HepG2 (cell line): ENCODE data around the gene TTC39B. TPM values are rescaled to one million over a fixed set of nuclear protein-coding genes. Genes with fewer than 3 reads are reported as not detected.

Experiments used
- CEBPG ChIP-seq: IDR thresholded peaks from 2 replicates; pipeline ENCODE4 v1.6.1; 2016
- HOXA5 ChIP-seq: sonication (generic); formaldehyde crosslinking; IDR thresholded peaks from 2 replicates; pipeline ENCODE4 v1.4.0; 2020; ENCODE audit warnings: missing genetic modification reagents
- IRF2 ChIP-seq: IDR thresholded peaks from 2 replicates; pipeline ENCODE4 v1.6.1; 2018; ENCODE audit warnings: missing genetic modification reagents, missing compliant biosample characterization
- ISX ChIP-seq: sonication (generic); formaldehyde crosslinking; conservative IDR thresholded peaks from 2 replicates; pipeline ENCODE4 v1.5.0; 2020; ENCODE audit warnings: missing genetic modification reagents
- MZF1 ChIP-seq: sonication (generic); formaldehyde crosslinking; IDR thresholded peaks from 2 replicates; pipeline ENCODE4 v1.8.1; 2023; ENCODE audit warnings: mild to moderate bottlenecking, missing genetic modification reagents, borderline replicate concordance
- NFKB2 ChIP-seq: sonication (generic); formaldehyde crosslinking; IDR thresholded peaks from 2 replicates; pipeline ENCODE4 v1.4.0; 2020; ENCODE audit warnings: missing genetic modification reagents, borderline replicate concordance
- NRL ChIP-seq: sonication (generic); formaldehyde crosslinking; IDR thresholded peaks from 2 replicates; pipeline ENCODE4 v1.5.0; 2020; ENCODE audit warnings: missing genetic modification reagents, mild to moderate bottlenecking, moderate library complexity, borderline replicate concordance
- PHF5A ChIP-seq: IDR thresholded peaks from one replicate; pipeline ENCODE4 v1.6.1; 2018; ENCODE audit warnings: low read depth, missing genetic modification reagents; ENCODE audit not compliant: unreplicated experiment
- POLR2G ChIP-seq: fragments of 200-400 bp; formaldehyde crosslinking; IDR thresholded peaks from 2 replicates; pipeline ENCODE4 v1.6.1; 2018; ENCODE audit warnings: mild to moderate bottlenecking, low read depth, low read length, moderate library complexity
- PRPF4 ChIP-seq: fragments of 200-400 bp; formaldehyde crosslinking; IDR thresholded peaks from 2 replicates; pipeline ENCODE4 v1.6.1; 2016; ENCODE audit warnings: low read length, low read depth; ENCODE audit not compliant: poor library complexity, severe bottlenecking
- RBM39 ChIP-seq: fragments of 200-400 bp; formaldehyde crosslinking; IDR thresholded peaks from one replicate; pipeline ENCODE4 v1.6.1; 2018; ENCODE audit warnings: antibody characterized with exemption, mild to moderate bottlenecking, low read depth, low read length; ENCODE audit not compliant: poor library complexity, severe bottlenecking
- REPIN1 ChIP-seq: sonication (generic); formaldehyde crosslinking; IDR thresholded peaks from 2 replicates; pipeline ENCODE4 v1.8.0; 2022; ENCODE audit warnings: missing genetic modification reagents, low read depth, mild to moderate bottlenecking, borderline replicate concordance
- SYNCRIP ChIP-seq: fragments of 200-400 bp; formaldehyde crosslinking; IDR thresholded peaks from 2 replicates; pipeline ENCODE4 v1.6.1; 2018; ENCODE audit warnings: mild to moderate bottlenecking, low read depth, low read length; ENCODE audit not compliant: insufficient read depth
- ZNF17 ChIP-seq: sonication (generic); formaldehyde crosslinking; IDR thresholded peaks from 2 replicates; pipeline ENCODE4 v1.5.0; 2020; ENCODE audit warnings: mild to moderate bottlenecking, missing genetic modification reagents
- ZNF207 ChIP-seq: fragments of 450-650 bp; IDR thresholded peaks from 2 replicates; pipeline ENCODE4 v1.6.1; 2016; ENCODE audit warnings: antibody characterized with exemption, borderline replicate concordance
- ZNF337 ChIP-seq: sonication (generic); formaldehyde crosslinking; IDR thresholded peaks from 2 replicates; pipeline ENCODE4 v1.5.1; 2020; ENCODE audit warnings: missing genetic modification reagents, low read depth, mild to moderate bottlenecking, borderline replicate concordance
- ZNF598 ChIP-seq: sonication (generic); formaldehyde crosslinking; IDR thresholded peaks from 2 replicates; pipeline ENCODE4 v1.5.1; 2020; ENCODE audit warnings: mild to moderate bottlenecking, missing genetic modification reagents, borderline replicate concordance
- ZNF607 ChIP-seq: sonication (generic); formaldehyde crosslinking; IDR thresholded peaks from 2 replicates; pipeline ENCODE4 v1.5.1; 2020; ENCODE audit warnings: missing genetic modification reagents, mild to moderate bottlenecking, borderline replicate concordance
- polyA plus RNA-seq, 8 experiments: library from polyadenylated mRNA; depleted of rRNA in 3 of 8; stranded (reverse) in 7 of 8; unstranded in 1 of 8; fragments of >200 nt; fragmentation: Illumina TruSeq in 4 of 8; extraction: Trizol in 4 of 8; gene quantifications; 2 replicates each; pipeline versions ENCODE4 v1.2.1 to v1.2.3, GENCODE V29; 2011 to 2016; ENCODE audit warnings: low read depth in 4 of 8, missing spikeins in 1 of 8, mixed read lengths in 1 of 8; ENCODE audit not compliant: insufficient read depth in 1 of 8
- total RNA-seq, 5 experiments: library from RNA; depleted of rRNA; stranded (reverse); fragments of >200 nt; fragmentation: Illumina TruSeq; extraction: Trizol; gene quantifications; 2 replicates each; pipeline ENCODE4 v1.2.3, GENCODE V29; 2016; ENCODE audit warnings: low read depth in 1 of 5
- TF ChIP-seq, protein P1 (sequence below): sonication (generic); formaldehyde crosslinking; conservative IDR thresholded peaks from 2 replicates; pipeline ENCODE4 v1.4.0; 2020; ENCODE audit warnings: mild to moderate bottlenecking, missing genetic modification reagents, moderate library complexity
- TF ChIP-seq, protein P2 (sequence below): IDR thresholded peaks from 2 replicates; pipeline ENCODE4 v1.6.1; 2016; ENCODE audit warnings: missing genetic modification reagents, missing compliant biosample characterization
- TF ChIP-seq, protein P3 (sequence below): sonication (generic); formaldehyde crosslinking; IDR thresholded peaks from 2 replicates; pipeline ENCODE4 v1.8.0; 2022; ENCODE audit warnings: mild to moderate bottlenecking, missing genetic modification reagents, moderate library complexity
- TF ChIP-seq, protein P4 (sequence below): sonication (generic); formaldehyde crosslinking; IDR thresholded peaks from 2 replicates; pipeline ENCODE4 v1.4.0; 2020; ENCODE audit warnings: mild to moderate bottlenecking, missing genetic modification reagents
- TF ChIP-seq, protein P5 (sequence below): sonication (generic); formaldehyde crosslinking; IDR thresholded peaks from 2 replicates; pipeline ENCODE4 v1.8.0; 2022; ENCODE audit warnings: missing genetic modification reagents, mild to moderate bottlenecking, borderline replicate concordance

Gene TTC39B
- total and polyA plus RNA-seq, 2 of the 13 experiments (the other 11 are each of a cell fraction or from before 2014, with no cell fraction given) = 14.3 to 19.4 TPM

DNA sequence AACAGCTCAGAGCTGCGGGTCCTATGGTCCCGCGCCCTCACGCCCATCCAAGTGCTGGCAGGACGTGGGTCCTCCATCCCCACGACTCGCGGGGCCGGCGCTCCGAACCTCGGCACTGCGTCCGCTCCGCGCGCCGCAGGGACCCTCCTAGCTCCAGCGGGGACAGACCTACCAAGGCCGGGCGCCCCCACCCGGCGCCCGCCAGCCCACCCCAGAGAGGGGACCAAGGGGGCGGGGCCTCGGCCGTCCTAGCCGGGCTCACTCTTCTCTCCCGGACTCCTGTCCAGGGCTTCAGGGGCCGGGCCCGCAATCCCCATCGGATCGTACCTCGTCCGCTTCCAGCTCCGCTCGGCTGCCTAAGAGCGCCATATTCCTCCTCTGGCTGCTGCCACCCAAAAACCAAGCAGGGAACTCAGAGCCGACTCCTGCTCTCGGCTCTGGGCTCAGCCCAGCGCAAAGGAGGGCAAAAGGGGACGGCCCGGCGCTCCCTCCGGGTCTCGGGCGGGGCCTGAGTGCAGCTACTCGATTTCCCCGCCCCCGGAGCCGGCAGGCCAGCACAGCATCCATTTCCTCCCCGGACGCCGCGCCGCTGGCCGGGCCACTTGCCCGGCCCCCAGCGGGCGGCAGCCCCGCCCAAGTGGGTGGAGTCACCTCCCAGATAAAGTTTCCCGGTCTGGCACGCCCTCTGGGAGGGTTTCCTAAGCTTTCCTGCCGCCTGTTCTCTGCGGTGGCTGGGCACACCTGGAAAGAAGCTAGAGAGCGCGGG is at the start of gene TTC39B (continued):
- TF ChIP-seq ZNF337 (CRISPR knock-in tag) = 0 out of 2 replicates have a peak, but pooled peaks have one; percentile 68
- no peak for TF ChIP-seq ZNF607 (CRISPR knock-in tag)
- no peak for TF ChIP-seq RBM39
- TF ChIP-seq HOXA5 (CRISPR knock-in tag) = peak; percentile 67
- peak; percentile 16; the same call in 1 of the 2 replicates for TF ChIP-seq REPIN1 (CRISPR knock-in tag)
- TF ChIP-seq, protein P1, sequence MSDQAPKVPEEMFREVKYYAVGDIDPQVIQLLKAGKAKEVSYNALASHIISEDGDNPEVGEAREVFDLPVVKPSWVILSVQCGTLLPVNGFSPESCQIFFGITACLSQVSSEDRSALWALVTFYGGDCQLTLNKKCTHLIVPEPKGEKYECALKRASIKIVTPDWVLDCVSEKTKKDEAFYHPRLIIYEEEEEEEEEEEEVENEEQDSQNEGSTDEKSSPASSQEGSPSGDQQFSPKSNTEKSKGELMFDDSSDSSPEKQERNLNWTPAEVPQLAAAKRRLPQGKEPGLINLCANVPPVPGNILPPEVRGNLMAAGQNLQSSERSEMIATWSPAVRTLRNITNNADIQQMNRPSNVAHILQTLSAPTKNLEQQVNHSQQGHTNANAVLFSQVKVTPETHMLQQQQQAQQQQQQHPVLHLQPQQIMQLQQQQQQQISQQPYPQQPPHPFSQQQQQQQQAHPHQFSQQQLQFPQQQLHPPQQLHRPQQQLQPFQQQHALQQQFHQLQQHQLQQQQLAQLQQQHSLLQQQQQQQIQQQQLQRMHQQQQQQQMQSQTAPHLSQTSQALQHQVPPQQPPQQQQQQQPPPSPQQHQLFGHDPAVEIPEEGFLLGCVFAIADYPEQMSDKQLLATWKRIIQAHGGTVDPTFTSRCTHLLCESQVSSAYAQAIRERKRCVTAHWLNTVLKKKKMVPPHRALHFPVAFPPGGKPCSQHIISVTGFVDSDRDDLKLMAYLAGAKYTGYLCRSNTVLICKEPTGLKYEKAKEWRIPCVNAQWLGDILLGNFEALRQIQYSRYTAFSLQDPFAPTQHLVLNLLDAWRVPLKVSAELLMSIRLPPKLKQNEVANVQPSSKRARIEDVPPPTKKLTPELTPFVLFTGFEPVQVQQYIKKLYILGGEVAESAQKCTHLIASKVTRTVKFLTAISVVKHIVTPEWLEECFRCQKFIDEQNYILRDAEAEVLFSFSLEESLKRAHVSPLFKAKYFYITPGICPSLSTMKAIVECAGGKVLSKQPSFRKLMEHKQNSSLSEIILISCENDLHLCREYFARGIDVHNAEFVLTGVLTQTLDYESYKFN = no peak
- TF ChIP-seq ZNF207 = no peak
- TF ChIP-seq POLR2G = peak; percentile 96
- TF ChIP-seq NRL = 0 out of 2 replicates have a peak, but pooled peaks have one; percentile 22
- TF ChIP-seq CEBPG (CRISPR knock-in tag) = 0 out of 2 replicates have a peak, but pooled peaks have one; percentile 11
- TF ChIP-seq, protein P2, sequence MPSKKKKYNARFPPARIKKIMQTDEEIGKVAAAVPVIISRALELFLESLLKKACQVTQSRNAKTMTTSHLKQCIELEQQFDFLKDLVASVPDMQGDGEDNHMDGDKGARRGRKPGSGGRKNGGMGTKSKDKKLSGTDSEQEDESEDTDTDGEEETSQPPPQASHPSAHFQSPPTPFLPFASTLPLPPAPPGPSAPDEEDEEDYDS (CRISPR knock-in tag) = peak; percentile 97
- peak; percentile 20 for TF ChIP-seq PHF5A (CRISPR knock-in tag)
- peak; percentile 38; the same call in 1 of the 2 replicates for TF ChIP-seq ISX (CRISPR knock-in tag)
- peak; percentile 23; the same call in 1 of the 2 replicates for TF ChIP-seq NFKB2 (CRISPR knock-in tag)
- peak; percentile 21; the same call in 1 of the 2 replicates for TF ChIP-seq IRF2 (CRISPR knock-in tag)
- TF ChIP-seq, protein P3, sequence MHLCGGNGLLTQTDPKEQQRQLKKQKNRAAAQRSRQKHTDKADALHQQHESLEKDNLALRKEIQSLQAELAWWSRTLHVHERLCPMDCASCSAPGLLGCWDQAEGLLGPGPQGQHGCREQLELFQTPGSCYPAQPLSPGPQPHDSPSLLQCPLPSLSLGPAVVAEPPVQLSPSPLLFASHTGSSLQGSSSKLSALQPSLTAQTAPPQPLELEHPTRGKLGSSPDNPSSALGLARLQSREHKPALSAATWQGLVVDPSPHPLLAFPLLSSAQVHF (CRISPR knock-in tag) = no peak
- 0 out of 2 replicates have a peak, but pooled peaks have one; percentile 13 for TF ChIP-seq ZNF598 (CRISPR knock-in tag)
- TF ChIP-seq SYNCRIP = no peak
- TF ChIP-seq ZNF17 = no peak
- TF ChIP-seq PRPF4 = no peak
- TF ChIP-seq, protein P4, sequence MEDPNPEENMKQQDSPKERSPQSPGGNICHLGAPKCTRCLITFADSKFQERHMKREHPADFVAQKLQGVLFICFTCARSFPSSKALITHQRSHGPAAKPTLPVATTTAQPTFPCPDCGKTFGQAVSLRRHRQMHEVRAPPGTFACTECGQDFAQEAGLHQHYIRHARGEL (CRISPR knock-in tag) = no peak
- TF ChIP-seq MZF1 = no peak
- TF ChIP-seq, protein P5, sequence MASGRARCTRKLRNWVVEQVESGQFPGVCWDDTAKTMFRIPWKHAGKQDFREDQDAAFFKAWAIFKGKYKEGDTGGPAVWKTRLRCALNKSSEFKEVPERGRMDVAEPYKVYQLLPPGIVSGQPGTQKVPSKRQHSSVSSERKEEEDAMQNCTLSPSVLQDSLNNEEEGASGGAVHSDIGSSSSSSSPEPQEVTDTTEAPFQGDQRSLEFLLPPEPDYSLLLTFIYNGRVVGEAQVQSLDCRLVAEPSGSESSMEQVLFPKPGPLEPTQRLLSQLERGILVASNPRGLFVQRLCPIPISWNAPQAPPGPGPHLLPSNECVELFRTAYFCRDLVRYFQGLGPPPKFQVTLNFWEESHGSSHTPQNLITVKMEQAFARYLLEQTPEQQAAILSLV (CRISPR knock-in tag) = no peak
